Measurements from ENCODE around the gene ABTB2. TPM values are rescaled to one million over a fixed set of nuclear protein-coding genes. Genes with fewer than 3 reads are reported as not detected.

The ABTB2 gene
- total RNA-seq, 2 experiments from 2014 or later: 0.91 to 0.97 TPM

DNA sequence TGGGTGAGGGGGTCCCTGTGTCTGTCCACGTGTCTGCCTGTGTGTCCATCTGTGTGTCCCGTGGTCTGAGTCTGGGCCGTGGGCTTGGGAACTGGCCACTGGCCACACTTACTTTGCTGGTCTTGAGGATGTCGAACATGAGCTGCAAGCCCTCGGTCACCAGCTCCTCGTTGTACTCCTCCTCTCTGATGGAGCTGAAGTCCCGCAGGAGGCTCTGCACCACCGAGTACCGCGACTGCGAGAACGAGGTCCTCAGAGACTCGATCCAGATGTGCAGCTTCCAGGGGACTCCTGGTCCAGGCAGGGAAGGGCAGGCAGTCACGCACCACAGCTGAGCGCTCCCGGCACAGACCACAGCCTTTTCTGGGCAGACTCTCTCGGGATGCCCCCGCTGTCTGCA is 197.0 kb downstream of the ABTB2 start:
- Mint-ChIP-seq H3K9me3 (no peaks in the 10 kb centered on the region), H3K4me3 (no peak overlapping the region), H3K27me3 (no peaks in the 10 kb centered on the region), H3K4me1 (peaks cover 26% of the 10 kb centered on the region), H3K36me3 (no peaks in the 10 kb centered on the region), H3K27ac (no peak overlapping the region)
- DNase-seq: no peak
- ATAC-seq (ENCODE audit: low read depth): no peak
- POLR2A ChIA-PET: no interaction called here

DNA sequence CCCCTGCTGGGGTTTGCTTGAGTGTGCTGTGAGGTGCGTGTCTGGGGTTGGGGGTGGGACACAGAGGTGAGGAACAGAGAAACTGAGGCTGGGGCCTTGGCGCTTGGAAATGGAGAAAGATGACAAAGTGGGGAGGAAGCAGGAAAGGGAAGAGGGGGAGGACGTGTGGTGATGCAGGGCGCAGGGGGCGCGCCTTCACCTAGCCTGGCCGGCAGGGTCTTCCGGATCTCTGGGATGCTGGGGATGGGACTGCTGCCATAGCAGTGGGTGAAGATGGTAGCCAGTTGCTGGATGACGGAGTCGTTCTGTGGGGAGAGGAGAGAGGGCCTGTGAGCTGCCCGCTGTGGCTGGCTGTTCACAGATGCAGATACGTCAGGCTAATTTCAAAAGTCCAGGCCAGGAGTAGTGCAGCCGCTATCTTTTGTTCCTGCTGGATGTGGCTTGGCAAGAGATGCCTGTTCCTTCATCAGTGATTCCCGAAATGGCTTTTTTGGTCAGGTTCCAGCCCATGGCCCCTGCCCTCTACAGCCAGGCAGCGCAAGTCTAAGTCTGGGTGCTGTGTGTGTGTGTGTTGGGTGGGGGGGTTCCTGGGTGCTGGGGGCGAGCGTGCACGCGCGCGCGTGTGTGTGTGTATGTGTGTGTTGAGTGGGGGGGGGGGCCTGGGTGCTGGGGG is 197.6 kb downstream of the ABTB2 start:
- H3K9me3 Mint-ChIP-seq: no peaks in the 10 kb centered on the region
- no peak for DNase-seq
- peaks cover 26% of the 10 kb centered on the region for H3K4me1 Mint-ChIP-seq
- POLR2A ChIA-PET: no interaction called here
- H3K36me3 Mint-ChIP-seq: no peaks in the 10 kb centered on the region
- H3K27ac Mint-ChIP-seq: no peak overlapping the region
- no peaks in the 10 kb centered on the region for H3K27me3 Mint-ChIP-seq
- H3K4me3 Mint-ChIP-seq: no peak overlapping the region
- no peak for ATAC-seq (ENCODE audit: low read depth)

DNA sequence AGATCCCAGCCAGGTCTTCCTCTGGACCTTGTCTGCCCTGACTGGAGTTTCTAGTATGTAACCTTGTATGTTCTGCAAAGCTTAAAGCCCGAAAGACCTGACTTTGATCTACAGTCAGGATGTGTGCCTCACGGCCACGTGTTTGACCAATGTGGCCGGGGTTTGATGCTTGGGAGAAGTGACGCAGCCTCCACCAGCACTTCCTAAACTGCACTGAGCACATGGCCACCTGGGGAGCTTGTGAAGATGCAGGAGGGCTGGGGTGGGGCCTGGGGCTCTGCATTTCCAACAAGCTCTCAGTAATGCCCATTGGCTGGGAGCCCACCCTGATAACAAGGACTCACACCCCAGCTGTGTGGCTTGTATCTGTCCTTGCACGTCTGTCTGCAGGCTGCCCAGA is 199.1 kb downstream of the ABTB2 start:
- H3K9me3 Mint-ChIP-seq: no peaks in the 10 kb centered on the region
- H3K4me3 Mint-ChIP-seq: peak overlapping the region; percentile 50
- ATAC-seq (ENCODE audit: low read depth) (peak; percentile 77), DNase-seq (peak; percentile 67)
- H3K27ac Mint-ChIP-seq: peak overlapping the region; percentile 70
- H3K27me3 Mint-ChIP-seq: no peaks in the 10 kb centered on the region
- peaks cover 26% of the 10 kb centered on the region for H3K4me1 Mint-ChIP-seq
- POLR2A ChIA-PET: interaction anchor here (0.6 to 1.2 kb wide), 4 partner anchors 52 to 275 kb away, joined by 3 to 5 read pairs (median 3); partner anchors contain the start of gene NAT10
- H3K36me3 Mint-ChIP-seq: no peaks in the 10 kb centered on the region

DNA sequence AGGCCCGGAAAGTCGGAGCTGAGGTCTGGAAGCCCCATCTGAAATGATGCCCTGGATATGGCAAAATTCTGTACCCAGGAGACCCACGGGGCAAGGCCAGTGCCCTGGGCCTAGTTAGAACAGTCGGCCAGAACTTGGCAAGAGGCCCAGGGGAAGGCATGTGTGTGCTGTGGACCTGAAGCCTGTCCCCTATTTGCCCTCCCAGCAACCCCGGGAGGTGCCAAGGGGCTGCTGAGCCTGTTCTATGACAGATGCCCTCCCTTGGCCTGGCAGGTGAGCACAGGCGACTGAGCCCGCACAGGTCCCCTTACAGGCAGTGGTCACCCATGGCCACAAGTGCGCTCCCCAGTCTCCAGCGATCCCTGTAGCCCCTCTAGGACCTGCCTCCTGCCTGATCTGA is 200.6 kb downstream of the ABTB2 start:
- POLR2A ChIA-PET: no interaction called here
- DNase-seq: no peak
- peak overlapping the region; percentile 69 for H3K27ac Mint-ChIP-seq

DNA sequence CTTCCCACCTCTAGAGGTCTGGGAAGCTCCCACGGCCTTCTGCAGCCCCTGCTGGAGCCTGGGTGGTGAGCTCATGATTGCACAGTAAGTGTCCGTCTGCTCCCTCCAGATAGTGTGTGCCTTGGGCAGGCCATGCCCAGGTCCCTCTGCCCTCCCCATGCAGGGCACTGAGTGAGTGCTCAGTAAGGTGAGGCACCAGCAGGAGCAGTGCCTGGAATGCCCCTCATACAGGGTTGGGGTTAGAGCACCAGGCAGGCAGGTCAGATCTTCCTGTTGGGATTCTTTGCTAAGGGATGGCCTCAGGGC is 202.1 kb downstream of the ABTB2 start:
- peaks cover 18% of the 10 kb centered on the region for H3K4me1 Mint-ChIP-seq
- POLR2A ChIA-PET: no interaction called here
- H3K36me3 Mint-ChIP-seq: peaks cover 2% of the 10 kb centered on the region
- ATAC-seq (ENCODE audit: low read depth) (no peak), DNase-seq (no peak)
- H3K9me3 Mint-ChIP-seq: no peaks in the 10 kb centered on the region
- H3K27me3 Mint-ChIP-seq: no peaks in the 10 kb centered on the region
- no peak overlapping the region for H3K27ac Mint-ChIP-seq
- H3K4me3 Mint-ChIP-seq: no peak overlapping the region

More for the DNA sequence above, 200.6 kb downstream of the ABTB2 start:
- Mint-ChIP-seq H3K36me3 (peaks cover 2% of the 10 kb centered on the region), H3K4me1 (peaks cover 28% of the 10 kb centered on the region), H3K27me3 (no peaks in the 10 kb centered on the region), H3K9me3 (no peaks in the 10 kb centered on the region), H3K4me3 (no peak overlapping the region)
- no peak for ATAC-seq (ENCODE audit: low read depth)

DNA sequence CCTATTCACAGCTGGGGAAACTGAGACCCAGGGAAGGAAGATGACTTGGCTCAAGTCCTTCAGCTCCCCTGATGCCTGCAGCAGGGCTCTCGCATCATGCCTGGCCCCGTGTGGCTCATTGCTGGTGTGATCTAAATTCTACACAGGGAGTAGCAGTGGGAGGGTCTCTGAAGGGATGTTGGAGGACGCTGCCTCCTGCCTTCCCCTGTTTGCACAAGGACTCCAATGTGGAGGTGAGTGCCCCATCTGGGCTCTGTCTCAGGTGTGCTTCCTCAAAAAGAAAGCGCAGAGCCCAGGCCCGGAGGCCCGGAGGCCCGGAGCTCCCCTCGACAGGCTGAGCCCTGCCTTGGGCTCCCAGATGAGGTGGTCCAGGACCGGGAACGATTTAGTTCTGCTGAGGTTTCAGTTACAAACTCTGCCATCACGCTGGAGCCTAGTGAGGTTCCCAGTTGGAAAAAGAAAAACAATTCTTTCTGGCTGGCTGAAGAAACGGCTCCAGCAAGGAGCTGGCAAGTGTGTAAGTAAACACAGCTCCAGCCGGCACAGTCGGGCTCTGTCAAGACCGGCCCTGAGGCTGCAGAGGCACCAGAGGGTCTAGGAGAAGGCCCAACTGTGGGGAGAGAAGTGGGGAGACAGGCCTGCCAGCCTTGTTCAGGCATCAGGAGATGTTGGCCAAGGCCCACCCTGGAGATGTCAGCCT is 202.6 kb downstream of the ABTB2 start:
- H3K36me3 Mint-ChIP-seq: peaks cover 2% of the 10 kb centered on the region
- peak overlapping the region; percentile 54 for H3K27ac Mint-ChIP-seq
- peaks cover 18% of the 10 kb centered on the region for H3K4me1 Mint-ChIP-seq
- H3K4me3 Mint-ChIP-seq: no peak overlapping the region
- ATAC-seq (ENCODE audit: low read depth) (no peak), DNase-seq (no peak)
- H3K27me3 Mint-ChIP-seq: no peaks in the 10 kb centered on the region
- no peaks in the 10 kb centered on the region for H3K9me3 Mint-ChIP-seq
- POLR2A ChIA-PET: no interaction called here

DNA sequence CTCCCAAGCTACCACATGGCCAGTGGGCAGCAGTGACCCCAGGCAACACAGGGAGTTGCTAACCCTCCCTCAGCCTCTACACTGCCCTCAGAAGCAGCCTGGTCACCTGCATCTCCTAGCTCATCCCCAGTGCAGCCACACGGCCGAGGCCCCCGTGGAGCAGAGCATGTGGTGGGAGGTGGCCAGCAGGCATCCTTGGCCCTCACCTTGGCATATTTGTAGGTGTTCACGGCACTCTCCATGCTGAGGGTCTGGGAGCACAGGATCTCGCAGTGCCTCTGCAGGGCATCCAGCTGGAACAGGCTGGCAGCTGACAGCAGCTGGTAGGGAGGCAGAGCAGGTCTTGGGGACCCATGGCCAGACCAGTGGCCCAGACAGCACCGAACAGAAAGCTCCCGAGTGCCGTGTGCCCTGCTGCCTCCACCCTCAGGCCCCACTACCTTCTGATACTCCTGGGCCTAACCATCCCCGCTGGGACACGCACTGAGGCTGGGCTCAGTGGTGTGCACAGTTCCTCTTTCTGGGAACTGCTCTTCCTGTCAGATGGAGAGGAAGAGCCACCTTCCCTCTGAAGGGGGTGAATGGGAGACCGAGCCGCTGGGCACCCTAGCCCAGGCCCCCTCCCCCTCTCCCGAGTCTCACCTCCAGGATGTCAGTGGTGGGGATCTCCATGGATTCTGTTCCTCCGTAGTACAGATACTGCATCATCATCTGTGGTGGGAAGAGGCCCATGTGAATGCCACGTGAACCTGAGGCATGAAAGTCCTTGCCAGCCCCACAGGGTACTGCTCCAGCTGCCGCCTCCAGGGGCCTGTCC is 203.5 kb downstream of the ABTB2 start:
- H3K9me3 Mint-ChIP-seq: no peaks in the 10 kb centered on the region
- POLR2A ChIA-PET: interaction anchor here (0.5 kb wide), 1 partner anchor 33 kb away, joined by 4 read pairs; no protein-coding TSS in a partner anchor
- DNase-seq (no peak), ATAC-seq (ENCODE audit: low read depth) (no peak)
- H3K27me3 Mint-ChIP-seq: no peaks in the 10 kb centered on the region
- H3K4me1 Mint-ChIP-seq: peaks cover 14% of the 10 kb centered on the region
- peaks cover 2% of the 10 kb centered on the region for H3K36me3 Mint-ChIP-seq
- H3K4me3 Mint-ChIP-seq: no peak overlapping the region
- peak overlapping the region; percentile 54 for H3K27ac Mint-ChIP-seq

DNA sequence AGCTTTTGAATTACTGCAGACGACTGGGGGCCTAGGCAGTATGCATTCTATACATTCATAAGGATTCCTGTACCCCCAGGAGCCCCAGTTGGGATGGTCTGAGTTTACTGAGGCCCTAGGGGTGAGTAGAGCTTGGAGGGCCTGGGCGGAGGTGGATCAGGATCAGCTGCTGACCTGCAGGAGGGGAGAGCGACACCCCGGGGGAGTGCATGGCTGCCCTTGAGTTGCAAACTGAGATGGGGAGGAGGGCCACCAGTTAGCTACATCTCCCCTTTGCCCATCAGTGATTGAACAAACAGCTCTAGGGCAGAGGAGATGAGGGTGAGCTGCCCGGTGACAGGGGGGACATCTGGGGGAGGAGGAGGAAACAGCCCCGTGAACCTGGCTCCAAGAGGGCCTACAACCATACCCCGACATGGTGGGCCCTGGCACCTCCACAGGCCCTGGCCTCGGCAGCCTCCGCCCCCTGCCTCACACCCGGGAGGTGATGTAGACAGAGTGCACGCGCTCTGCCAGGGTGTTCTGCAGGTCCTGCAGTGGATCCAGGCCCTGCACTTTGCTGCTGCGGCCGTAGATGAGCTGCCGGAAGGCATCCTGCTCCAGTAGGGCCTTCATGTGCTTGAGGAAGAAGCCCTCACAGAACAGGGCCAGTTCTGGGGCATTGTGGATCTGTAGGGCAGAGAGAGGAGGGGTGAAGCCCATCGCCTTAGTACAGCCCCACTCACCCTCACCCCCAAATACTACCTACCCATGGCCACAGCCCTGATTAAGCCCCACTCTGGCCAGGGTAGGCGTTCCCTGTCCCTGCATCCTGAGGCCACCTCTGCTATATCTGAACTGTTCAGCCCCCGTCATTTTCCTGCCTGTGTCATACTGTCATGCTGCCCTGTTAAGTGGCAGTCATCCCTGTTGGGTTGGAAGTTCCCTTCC is 205.6 kb downstream of the ABTB2 start:
- H3K27ac Mint-ChIP-seq: peak overlapping the region; percentile 3
- POLR2A ChIA-PET: no interaction called here
- no peak for DNase-seq

DNA sequence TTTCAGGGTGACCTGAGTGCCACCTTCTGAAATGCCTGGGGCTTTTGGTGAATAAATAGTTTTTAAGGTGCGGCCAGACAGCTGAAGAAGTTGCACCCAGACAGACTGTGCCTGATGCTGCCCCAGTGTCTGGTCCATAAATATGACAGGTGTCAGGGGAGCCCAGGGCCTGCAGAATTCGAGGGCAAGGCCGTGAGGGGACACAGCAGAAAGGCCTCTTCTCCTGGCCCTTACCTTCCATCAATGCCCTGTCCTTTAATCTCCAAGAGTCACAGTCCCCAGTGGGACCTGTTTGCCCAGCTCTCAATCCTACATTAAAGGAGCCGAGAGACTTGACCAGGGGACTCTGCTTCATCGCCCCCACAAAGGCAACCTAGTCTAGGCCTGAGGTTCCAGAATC is 206.6 kb downstream of the ABTB2 start:
- POLR2A ChIA-PET: no interaction called here
- DNase-seq (no peak), ATAC-seq (ENCODE audit: low read depth) (no peak)
- no peaks in the 10 kb centered on the region for H3K27me3 Mint-ChIP-seq
- H3K27ac Mint-ChIP-seq: no peak overlapping the region
- no peak overlapping the region for H3K4me3 Mint-ChIP-seq
- H3K36me3 Mint-ChIP-seq: peaks cover 7% of the 10 kb centered on the region
- peaks cover 3% of the 10 kb centered on the region for H3K4me1 Mint-ChIP-seq
- H3K9me3 Mint-ChIP-seq: no peaks in the 10 kb centered on the region

More for the DNA sequence above, 205.6 kb downstream of the ABTB2 start:
- peaks cover 4% of the 10 kb centered on the region for H3K36me3 Mint-ChIP-seq
- ATAC-seq (ENCODE audit: low read depth): no peak
- peaks cover 3% of the 10 kb centered on the region for H3K4me1 Mint-ChIP-seq
- no peak overlapping the region for H3K4me3 Mint-ChIP-seq
- H3K9me3 Mint-ChIP-seq: no peaks in the 10 kb centered on the region
- H3K27me3 Mint-ChIP-seq: no peaks in the 10 kb centered on the region

DNA sequence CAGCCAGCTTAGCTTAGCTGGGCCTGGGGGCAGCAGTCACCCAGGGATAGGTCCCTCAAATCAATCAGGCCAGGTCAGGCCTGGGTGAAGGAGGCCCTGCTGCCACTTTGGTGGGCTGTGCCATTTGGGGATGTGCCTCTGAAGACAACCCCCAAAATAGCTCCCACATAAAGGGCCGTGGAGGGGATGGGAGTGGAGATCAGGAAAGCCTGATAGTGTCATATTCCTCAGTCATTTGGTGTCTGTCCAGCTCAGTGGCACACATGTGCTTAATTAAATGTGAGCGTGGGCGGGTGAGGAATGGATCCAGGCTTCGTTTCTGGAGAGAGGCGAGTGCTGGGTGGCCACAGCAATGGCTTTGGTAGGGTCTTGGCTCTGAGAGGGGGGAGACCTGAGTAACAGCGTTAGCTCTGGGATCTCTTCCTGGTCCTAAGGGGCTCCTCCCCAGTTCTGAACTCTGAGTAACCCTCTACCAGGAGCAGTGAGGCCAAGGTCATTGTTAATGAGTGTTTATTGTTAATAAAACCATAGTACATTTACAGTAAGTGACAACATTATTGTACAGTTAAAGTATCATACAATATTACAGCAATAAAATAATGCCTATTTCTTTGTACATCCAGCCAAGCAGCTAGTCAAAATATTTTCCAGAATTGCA is 207.2 kb downstream of the ABTB2 start:
- H3K27me3 Mint-ChIP-seq: no peaks in the 10 kb centered on the region
- no peak overlapping the region for H3K27ac Mint-ChIP-seq
- POLR2A ChIA-PET: no interaction called here
- H3K9me3 Mint-ChIP-seq: no peaks in the 10 kb centered on the region
- DNase-seq: no peak
- H3K36me3 Mint-ChIP-seq: peaks cover 11% of the 10 kb centered on the region
- H3K4me3 Mint-ChIP-seq: no peak overlapping the region
- H3K4me1 Mint-ChIP-seq: peaks cover 3% of the 10 kb centered on the region
- no peak for ATAC-seq (ENCODE audit: low read depth)

DNA sequence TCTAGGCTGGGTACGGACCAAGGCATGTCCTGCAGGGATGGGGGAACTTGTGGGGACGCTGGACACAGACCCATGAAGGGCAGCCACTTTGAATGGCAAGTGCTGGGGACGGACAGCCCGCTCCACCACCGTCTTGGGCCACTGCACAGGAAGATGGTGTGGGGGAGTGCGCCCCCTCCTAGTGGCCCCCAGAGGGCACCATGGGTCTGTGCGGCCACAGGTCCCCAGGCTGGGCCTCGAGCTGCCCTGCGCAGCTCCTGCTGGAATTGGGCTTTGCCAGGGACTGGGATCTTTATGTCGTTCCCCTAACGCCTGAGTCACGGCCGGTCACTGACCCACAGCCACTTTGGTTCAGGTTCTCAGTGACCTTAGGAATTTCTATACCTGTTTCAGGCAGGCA is 208.0 kb downstream of the ABTB2 start:
- Mint-ChIP-seq H3K36me3 (peaks cover 13% of the 10 kb centered on the region), H3K4me1 (peaks cover 3% of the 10 kb centered on the region), H3K9me3 (no peaks in the 10 kb centered on the region), H3K4me3 (no peak overlapping the region), H3K27ac (no peak overlapping the region), H3K27me3 (no peaks in the 10 kb centered on the region)
- POLR2A ChIA-PET: no interaction called here
- DNase-seq (no peak), ATAC-seq (ENCODE audit: low read depth) (no peak)

DNA sequence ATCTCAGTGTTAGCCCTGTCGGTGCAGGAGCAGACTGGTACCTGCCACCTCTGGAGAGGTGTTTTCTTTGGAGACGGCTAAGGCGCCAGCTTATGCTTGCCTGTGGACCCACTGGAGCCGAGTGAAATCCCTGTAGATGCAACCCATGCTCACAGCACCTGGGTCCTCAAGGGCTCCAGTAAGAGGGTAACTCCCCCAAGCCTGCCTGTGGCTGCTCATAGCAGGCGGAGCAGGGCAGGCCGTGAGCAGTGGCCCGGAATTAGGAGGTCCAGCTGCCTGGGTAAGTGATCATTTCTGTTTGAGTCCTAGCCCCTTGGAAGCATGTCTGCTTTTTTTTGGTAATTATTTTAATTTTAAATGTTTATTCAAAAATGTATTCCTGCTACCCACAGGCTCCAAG is 208.5 kb downstream of the ABTB2 start:
- Mint-ChIP-seq H3K36me3 (peaks cover 13% of the 10 kb centered on the region), H3K4me1 (peaks cover 3% of the 10 kb centered on the region), H3K4me3 (no peak overlapping the region), H3K27ac (no peak overlapping the region), H3K27me3 (no peaks in the 10 kb centered on the region), H3K9me3 (no peaks in the 10 kb centered on the region)
- POLR2A ChIA-PET: no interaction called here
- ATAC-seq (ENCODE audit: low read depth) (no peak), DNase-seq (no peak)
